GM12892 (cell line): ENCODE measurements around the gene GPR137.

Experiments
- POLR2A ChIP-seq: IDR thresholded peaks from 2 replicates; pipeline ENCODE4 v1.6.1; 2011; ENCODE audit warnings: low read depth, low read length, control low read depth
- POLR2AphosphoS5 ChIP-seq: IDR thresholded peaks from 2 replicates; pipeline ENCODE4 v1.6.1; 2011; ENCODE audit warnings: low read depth, low read length, control low read depth

DNA sequence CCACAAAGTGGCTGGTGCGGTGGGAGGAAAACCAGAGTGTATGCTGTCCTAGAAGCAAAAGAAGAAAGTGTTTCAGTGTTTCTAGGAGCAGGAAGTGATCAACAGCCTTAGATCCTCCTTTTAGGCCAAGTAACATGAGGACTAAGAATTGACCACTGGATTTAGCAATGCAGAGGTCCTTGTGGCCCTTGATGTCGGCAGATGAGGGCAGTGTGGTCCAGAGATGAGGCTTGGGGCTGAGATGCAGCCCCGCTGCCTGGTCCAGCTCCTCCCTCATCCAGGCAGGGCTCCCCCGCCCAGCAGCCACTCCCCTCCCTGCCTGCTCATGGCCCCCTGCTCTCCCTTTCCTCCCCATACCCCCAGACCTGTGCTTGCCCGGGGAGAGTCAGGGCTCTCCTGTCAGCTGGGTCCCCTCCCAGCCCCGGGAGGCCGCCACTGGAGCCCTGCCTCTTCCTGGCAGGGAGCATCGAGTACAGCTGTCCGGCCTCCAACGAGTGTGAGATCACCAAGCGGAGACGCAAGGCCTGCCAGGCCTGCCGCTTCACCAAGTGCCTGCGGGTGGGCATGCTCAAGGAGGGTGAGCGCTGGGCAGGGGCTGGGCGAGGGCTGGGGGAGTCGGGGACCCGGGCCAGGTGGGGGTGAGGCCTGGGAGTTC lies 28.0 kb downstream of the GPR137 start:
- TF ChIP-seq POLR2A, result no peak
- TF ChIP-seq POLR2AphosphoS5, result no peak
